HepG2 (cell line): Measurements from ENCODE around the gene C1QTNF1. TPM values are rescaled to one million over a fixed set of nuclear protein-coding genes. Genes with fewer than 3 reads are reported as not detected.

Experiments used
- EED ChIP-seq: sonication (generic); formaldehyde crosslinking; IDR thresholded peaks from 2 replicates; pipeline ENCODE4 v1.5.0; 2020; ENCODE audit warnings: mild to moderate bottlenecking, missing genetic modification reagents
- FOXA3 ChIP-seq: IDR thresholded peaks from 2 replicates; pipeline ENCODE4 v1.6.1; 2016; ENCODE audit warnings: missing genetic modification reagents, missing compliant biosample characterization
- GABPB1 ChIP-seq: IDR thresholded peaks from 2 replicates; pipeline ENCODE4 v1.6.1; 2016; ENCODE audit warnings: mild to moderate bottlenecking, missing genetic modification reagents, moderate library complexity, missing compliant biosample characterization
- GATAD2A ChIP-seq: IDR thresholded peaks from 2 replicates; pipeline ENCODE4 v1.6.1; 2016
- HDAC6 ChIP-seq: fragments of 200-600 bp; sonication (generic); IDR thresholded peaks from 2 replicates; pipeline ENCODE4 v1.7.0; 2017; ENCODE audit warnings: mild to moderate bottlenecking, antibody characterized with exemption, low read length, low read depth
- KLF12 ChIP-seq: sonication (generic); formaldehyde crosslinking; IDR thresholded peaks from 2 replicates; pipeline ENCODE4 v1.4.0; 2020; ENCODE audit warnings: missing genetic modification reagents, borderline replicate concordance
- NFIC ChIP-seq: IDR thresholded peaks from 2 replicates; pipeline ENCODE4 v1.6.1; 2012; ENCODE audit warnings: mild to moderate bottlenecking, low read length, inconsistent platforms
- NFKB2 ChIP-seq: sonication (generic); formaldehyde crosslinking; IDR thresholded peaks from 2 replicates; pipeline ENCODE4 v1.4.0; 2020; ENCODE audit warnings: missing genetic modification reagents, borderline replicate concordance
- NR2C2 ChIP-seq: sonication (generic); formaldehyde crosslinking; IDR thresholded peaks from 2 replicates; pipeline ENCODE4 v1.4.0; 2020; ENCODE audit warnings: missing genetic modification reagents, mild to moderate bottlenecking, moderate library complexity, borderline replicate concordance
- NR2F2 ChIP-seq: IDR thresholded peaks from 2 replicates; pipeline ENCODE4 v1.6.1; 2012; ENCODE audit warnings: low read depth, inconsistent platforms, borderline replicate concordance
- TAF15 ChIP-seq: fragments of 200-400 bp; formaldehyde crosslinking; IDR thresholded peaks from one replicate; pipeline ENCODE4 v1.6.1; 2018; ENCODE audit warnings: mild to moderate bottlenecking, low read depth, low read length; ENCODE audit not compliant: poor library complexity, severe bottlenecking
- ZFP36L2 ChIP-seq: sonication (generic); formaldehyde crosslinking; IDR thresholded peaks from 2 replicates; pipeline ENCODE4 v1.4.0; 2020; ENCODE audit warnings: missing genetic modification reagents
- ZKSCAN8 ChIP-seq: IDR thresholded peaks from 2 replicates; pipeline ENCODE4 v1.6.1; 2016; ENCODE audit warnings: borderline replicate concordance, missing genetic modification reagents, missing compliant biosample characterization
- ZNF17 ChIP-seq: sonication (generic); formaldehyde crosslinking; IDR thresholded peaks from 2 replicates; pipeline ENCODE4 v1.5.0; 2020; ENCODE audit warnings: mild to moderate bottlenecking, missing genetic modification reagents
- ZNF20 ChIP-seq: sonication (generic); formaldehyde crosslinking; IDR thresholded peaks from 2 replicates; pipeline ENCODE4 v1.4.0; 2020; ENCODE audit warnings: mild to moderate bottlenecking, moderate library complexity, missing genetic modification reagents
- ZNF230 ChIP-seq: sonication (generic); formaldehyde crosslinking; IDR thresholded peaks from 2 replicates; pipeline ENCODE4 v1.4.0; 2020; ENCODE audit warnings: mild to moderate bottlenecking, missing genetic modification reagents
- ZNF296 ChIP-seq: sonication (generic); formaldehyde crosslinking; conservative IDR thresholded peaks from 2 replicates; pipeline ENCODE4 v1.5.0; 2020; ENCODE audit warnings: mild to moderate bottlenecking, missing genetic modification reagents
- ZNF441 ChIP-seq: sonication (generic); formaldehyde crosslinking; IDR thresholded peaks from 2 replicates; pipeline ENCODE4 v1.7.0; 2021; ENCODE audit warnings: missing genetic modification reagents, borderline replicate concordance
- ZSCAN20 ChIP-seq: sonication (generic); formaldehyde crosslinking; IDR thresholded peaks from 2 replicates; pipeline ENCODE4 v1.4.0; 2020; ENCODE audit warnings: missing genetic modification reagents, mild to moderate bottlenecking, borderline replicate concordance
- polyA plus RNA-seq, 8 experiments: library from polyadenylated mRNA; depleted of rRNA in 3 of 8; stranded (reverse) in 7 of 8; unstranded in 1 of 8; fragments of >200 nt; fragmentation: Illumina TruSeq in 4 of 8; extraction: Trizol in 4 of 8; gene quantifications; 2 replicates each; pipeline versions ENCODE4 v1.2.1 to v1.2.3, GENCODE V29; 2011 to 2016; ENCODE audit warnings: low read depth in 4 of 8, missing spikeins in 1 of 8, mixed read lengths in 1 of 8; ENCODE audit not compliant: insufficient read depth in 1 of 8
- total RNA-seq, 5 experiments: library from RNA; depleted of rRNA; stranded (reverse); fragments of >200 nt; fragmentation: Illumina TruSeq; extraction: Trizol; gene quantifications; 2 replicates each; pipeline ENCODE4 v1.2.3, GENCODE V29; 2016; ENCODE audit warnings: low read depth in 1 of 5
- TF ChIP-seq, protein P1 (sequence below): sonication (generic); formaldehyde crosslinking; IDR thresholded peaks from 2 replicates; pipeline ENCODE4 v1.5.0; 2020; ENCODE audit warnings: mild to moderate bottlenecking, missing genetic modification reagents
- TF ChIP-seq, protein P2 (sequence below): sonication (generic); formaldehyde crosslinking; IDR thresholded peaks from 2 replicates; pipeline ENCODE4 v1.4.0; 2020; ENCODE audit warnings: missing genetic modification reagents
- TF ChIP-seq, protein P3 (sequence below): sonication (generic); formaldehyde crosslinking; IDR thresholded peaks from 2 replicates; pipeline ENCODE4 v1.4.0; 2020; ENCODE audit warnings: missing genetic modification reagents
- TF ChIP-seq, protein P4 (sequence below): sonication (generic); formaldehyde crosslinking; IDR thresholded peaks from 2 replicates; pipeline ENCODE4 v1.4.0; 2020; ENCODE audit warnings: missing genetic modification reagents, low read depth, mild to moderate bottlenecking, borderline replicate concordance

Gene C1QTNF1
- total and polyA plus RNA-seq, 2 of the 13 experiments (the other 11 are each of a cell fraction or from before 2014, with no cell fraction given): 0.18 to 0.86 TPM

DNA sequence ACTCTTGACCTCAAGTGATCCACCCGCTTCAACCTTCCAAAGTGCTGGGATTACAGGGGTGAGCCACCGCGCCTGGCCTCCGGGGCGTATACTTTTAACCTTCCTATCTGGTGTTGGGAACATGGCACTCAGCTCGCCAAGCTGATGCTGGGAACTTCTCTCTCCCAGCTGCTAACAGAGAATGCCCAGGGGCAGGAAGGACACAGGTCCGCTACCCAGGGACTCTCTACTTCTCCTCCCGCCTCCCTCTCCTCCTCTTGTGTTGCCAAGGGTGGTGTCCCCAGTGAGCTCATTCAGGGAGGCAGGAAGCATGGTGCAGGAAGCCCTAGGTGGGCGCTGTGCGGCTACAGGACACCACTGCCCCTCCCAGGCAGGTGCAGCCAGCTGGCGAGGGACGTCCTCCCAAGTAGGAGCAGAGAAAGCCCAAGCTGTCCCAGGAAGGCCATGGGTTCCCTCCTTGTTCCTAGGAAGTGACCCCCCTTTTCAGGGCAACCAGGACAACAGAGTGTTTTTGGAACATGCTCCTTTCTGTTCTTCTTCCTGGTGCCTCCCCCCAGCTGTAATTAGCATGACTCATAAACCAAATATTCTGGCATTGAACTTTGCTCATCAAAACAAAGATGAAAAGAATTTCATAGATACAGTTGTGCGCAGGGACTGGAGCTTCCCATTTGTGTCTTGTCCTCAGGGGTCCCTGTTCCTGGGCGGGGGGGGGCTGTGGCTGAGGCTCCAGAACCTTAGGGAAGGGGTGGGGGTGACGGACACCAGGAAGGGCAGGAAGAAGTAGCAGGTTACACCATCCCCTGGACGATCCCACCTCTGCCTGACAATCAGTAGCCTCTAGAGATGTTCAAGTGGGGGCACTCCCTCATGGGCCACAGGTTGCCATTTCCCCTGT, 2.7 kb downstream of the C1QTNF1 start (continued):
- TF ChIP-seq, protein P1, sequence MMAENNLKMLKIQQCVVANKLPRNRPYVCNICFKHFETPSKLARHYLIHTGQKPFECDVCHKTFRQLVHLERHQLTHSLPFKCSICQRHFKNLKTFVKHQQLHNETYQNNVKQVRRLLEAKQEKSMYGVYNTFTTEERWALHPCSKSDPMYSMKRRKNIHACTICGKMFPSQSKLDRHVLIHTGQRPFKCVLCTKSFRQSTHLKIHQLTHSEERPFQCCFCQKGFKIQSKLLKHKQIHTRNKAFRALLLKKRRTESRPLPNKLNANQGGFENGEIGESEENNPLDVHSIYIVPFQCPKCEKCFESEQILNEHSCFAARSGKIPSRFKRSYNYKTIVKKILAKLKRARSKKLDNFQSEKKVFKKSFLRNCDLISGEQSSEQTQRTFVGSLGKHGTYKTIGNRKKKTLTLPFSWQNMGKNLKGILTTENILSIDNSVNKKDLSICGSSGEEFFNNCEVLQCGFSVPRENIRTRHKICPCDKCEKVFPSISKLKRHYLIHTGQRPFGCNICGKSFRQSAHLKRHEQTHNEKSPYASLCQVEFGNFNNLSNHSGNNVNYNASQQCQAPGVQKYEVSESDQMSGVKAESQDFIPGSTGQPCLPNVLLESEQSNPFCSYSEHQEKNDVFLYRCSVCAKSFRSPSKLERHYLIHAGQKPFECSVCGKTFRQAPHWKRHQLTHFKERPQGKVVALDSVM (CRISPR knock-in tag): no peak
- TF ChIP-seq TAF15 (no peak), GATAD2A (peak; percentile 82; the same call in 1 of the 2 replicates), ZSCAN20 (no peak), ZNF17 (peak; percentile 17; the same call in 1 of the 2 replicates), NFKB2 (CRISPR knock-in tag) (no peak; the same call in 1 of the 2 replicates), FOXA3 (CRISPR knock-in tag) (peak; percentile 84), ZKSCAN8 (CRISPR knock-in tag) (peak; percentile 86; the same call in 1 of the 2 replicates), NFIC (peak; percentile 82; the same call in 1 of the 2 replicates), KLF12 (peak; percentile 14; the same call in 1 of the 2 replicates), ZNF20 (no peak), HDAC6 (no peak), ZNF230 (CRISPR knock-in tag) (no peak), ZNF441 (CRISPR knock-in tag) (peak; percentile 42), NR2C2 (CRISPR knock-in tag) (peak; percentile 48; the same call in 1 of the 2 replicates), GABPB1 (CRISPR knock-in tag) (peak; percentile 69), EED (CRISPR knock-in tag) (no peak), ZNF296 (no peak), NR2F2 (0 out of 2 replicates have a peak, but pooled peaks have one; percentile 30), ZFP36L2 (no peak)
- TF ChIP-seq, protein P2, sequence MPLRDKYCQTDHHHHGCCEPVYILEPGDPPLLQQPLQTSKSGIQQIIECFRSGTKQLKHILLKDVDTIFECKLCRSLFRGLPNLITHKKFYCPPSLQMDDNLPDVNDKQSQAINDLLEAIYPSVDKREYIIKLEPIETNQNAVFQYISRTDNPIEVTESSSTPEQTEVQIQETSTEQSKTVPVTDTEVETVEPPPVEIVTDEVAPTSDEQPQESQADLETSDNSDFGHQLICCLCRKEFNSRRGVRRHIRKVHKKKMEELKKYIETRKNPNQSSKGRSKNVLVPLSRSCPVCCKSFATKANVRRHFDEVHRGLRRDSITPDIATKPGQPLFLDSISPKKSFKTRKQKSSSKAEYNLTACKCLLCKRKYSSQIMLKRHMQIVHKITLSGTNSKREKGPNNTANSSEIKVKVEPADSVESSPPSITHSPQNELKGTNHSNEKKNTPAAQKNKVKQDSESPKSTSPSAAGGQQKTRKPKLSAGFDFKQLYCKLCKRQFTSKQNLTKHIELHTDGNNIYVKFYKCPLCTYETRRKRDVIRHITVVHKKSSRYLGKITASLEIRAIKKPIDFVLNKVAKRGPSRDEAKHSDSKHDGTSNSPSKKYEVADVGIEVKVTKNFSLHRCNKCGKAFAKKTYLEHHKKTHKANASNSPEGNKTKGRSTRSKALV (CRISPR knock-in tag): no peak; the same call in 1 of the 2 replicates
- TF ChIP-seq, protein P3, sequence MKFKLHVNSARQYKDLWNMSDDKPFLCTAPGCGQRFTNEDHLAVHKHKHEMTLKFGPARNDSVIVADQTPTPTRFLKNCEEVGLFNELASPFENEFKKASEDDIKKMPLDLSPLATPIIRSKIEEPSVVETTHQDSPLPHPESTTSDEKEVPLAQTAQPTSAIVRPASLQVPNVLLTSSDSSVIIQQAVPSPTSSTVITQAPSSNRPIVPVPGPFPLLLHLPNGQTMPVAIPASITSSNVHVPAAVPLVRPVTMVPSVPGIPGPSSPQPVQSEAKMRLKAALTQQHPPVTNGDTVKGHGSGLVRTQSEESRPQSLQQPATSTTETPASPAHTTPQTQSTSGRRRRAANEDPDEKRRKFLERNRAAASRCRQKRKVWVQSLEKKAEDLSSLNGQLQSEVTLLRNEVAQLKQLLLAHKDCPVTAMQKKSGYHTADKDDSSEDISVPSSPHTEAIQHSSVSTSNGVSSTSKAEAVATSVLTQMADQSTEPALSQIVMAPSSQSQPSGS: peak; percentile 94
- TF ChIP-seq, protein P4, sequence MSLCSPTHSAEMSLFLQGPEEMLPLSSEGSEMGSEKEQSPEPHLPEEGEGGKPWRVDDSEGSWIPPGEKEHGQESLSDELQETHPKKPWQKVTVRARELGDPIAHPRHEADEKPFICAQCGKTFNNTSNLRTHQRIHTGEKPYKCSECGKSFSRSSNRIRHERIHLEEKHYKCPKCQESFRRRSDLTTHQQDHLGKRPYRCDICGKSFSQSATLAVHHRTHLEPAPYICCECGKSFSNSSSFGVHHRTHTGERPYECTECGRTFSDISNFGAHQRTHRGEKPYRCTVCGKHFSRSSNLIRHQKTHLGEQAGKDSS (CRISPR knock-in tag): peak; percentile 45; the same call in 1 of the 2 replicates
